Measurements from ENCODE around the gene ENTHD1. TPM values are rescaled to one million over a fixed set of nuclear protein-coding genes. Genes with fewer than 3 reads are reported as not detected.
"Not testable (repeated sequence)": the region's sequence is repeated elsewhere in the genome, so short reads cannot be mapped to it uniquely, and the experiment has no call there.

Gene ENTHD1
- total RNA-seq, 2 experiments from 2014 or later, result 0.34 TPM

GRCh38 chr22:39856588-39856987 is 37.0 kb downstream of the ENTHD1 start:
- H3K27me3 Mint-ChIP-seq, result peaks cover 3% of the 10 kb centered on the region
- H3K9me3 Mint-ChIP-seq, result no peaks in the 10 kb centered on the region
- ChIA-PET CTCF (interaction anchor here (0.9 to 1.4 kb wide), 3 partner anchors 14 to 51 kb away, joined by 3 read pairs; no protein-coding TSS in a partner anchor), POLR2A (no interaction called here)
- H3K4me3 Mint-ChIP-seq, result no peak overlapping the region
- TF ChIP-seq CTCF (IDR thresholded peaks at IDR 0.05), result no peak
- DNase-seq (no peak), ATAC-seq (no peak)
- intact Hi-C loops (cut with micrococcal nuclease), result no loop called here
- H3K4me1 Mint-ChIP-seq (ENCODE audit: low read depth), result peaks cover 13% of the 10 kb centered on the region
- H3K27ac Mint-ChIP-seq, result no peak overlapping the region
- H3K36me3 Mint-ChIP-seq (ENCODE audit: low read depth), result no peaks in the 10 kb centered on the region

GRCh38 chr22:39852799-39853198 is 40.8 kb downstream of the ENTHD1 start:
- no peak overlapping the region for H3K4me3 Mint-ChIP-seq

GRCh38 chr22:39851606-39852315 is 41.8 kb downstream of the ENTHD1 start:
- no peaks in the 10 kb centered on the region for H3K9me3 Mint-ChIP-seq
- TF ChIP-seq CTCF (IDR thresholded peaks at IDR 0.05), result no peak
- no peak for ATAC-seq
- no peaks in the 10 kb centered on the region for H3K36me3 Mint-ChIP-seq (ENCODE audit: low read depth)
- POLR2A ChIA-PET, result no interaction called here
- DNase-seq, result no peak
- intact Hi-C loops (cut with micrococcal nuclease), result no loop called here
- CTCF ChIA-PET, result no interaction called here
- H3K4me3 Mint-ChIP-seq, result no peak overlapping the region
- no peak overlapping the region for H3K27ac Mint-ChIP-seq
- no peaks in the 10 kb centered on the region for H3K4me1 Mint-ChIP-seq (ENCODE audit: low read depth)
- peaks cover 3% of the 10 kb centered on the region for H3K27me3 Mint-ChIP-seq

More at GRCh38 chr22:39852799-39853198, 40.8 kb downstream of the ENTHD1 start:
- no peak for ATAC-seq
- Mint-ChIP-seq H3K4me1 (ENCODE audit: low read depth) (no peaks in the 10 kb centered on the region), H3K9me3 (no peaks in the 10 kb centered on the region), H3K27ac (no peak overlapping the region), H3K36me3 (ENCODE audit: low read depth) (no peaks in the 10 kb centered on the region), H3K27me3 (peaks cover 3% of the 10 kb centered on the region)
- POLR2A ChIA-PET, result no interaction called here
- CTCF ChIA-PET, result no interaction called here
- intact Hi-C loops (cut with micrococcal nuclease), result no loop called here
- no peak for TF ChIP-seq CTCF (IDR thresholded peaks at IDR 0.05)
- DNase-seq, result no peak

GRCh38 chr22:39847477-39847876 is 46.1 kb downstream of the ENTHD1 start:
- POLR2A ChIA-PET, result no interaction called here
- CTCF ChIA-PET, result interaction anchor here (0.6 kb wide), 1 partner anchor 507 kb away, joined by 3 read pairs; no protein-coding TSS in a partner anchor
- ATAC-seq (no peak), DNase-seq (no peak)
- intact Hi-C loops (cut with micrococcal nuclease), result no loop called here
- no peaks in the 10 kb centered on the region for H3K36me3 Mint-ChIP-seq (ENCODE audit: low read depth)
- H3K9me3 Mint-ChIP-seq, result no peaks in the 10 kb centered on the region
- H3K4me3 Mint-ChIP-seq, result no peak overlapping the region
- no peaks in the 10 kb centered on the region for H3K27me3 Mint-ChIP-seq
- H3K4me1 Mint-ChIP-seq (ENCODE audit: low read depth), result no peaks in the 10 kb centered on the region
- no peak for TF ChIP-seq CTCF (IDR thresholded peaks at IDR 0.05)
- no peak overlapping the region for H3K27ac Mint-ChIP-seq

GRCh38 chr22:39846539-39846938 is 47.0 kb downstream of the ENTHD1 start:
- H3K27ac Mint-ChIP-seq; ATAC-seq; POLR2A ChIA-PET; H3K4me1 Mint-ChIP-seq (ENCODE audit: low read depth); H3K27me3 Mint-ChIP-seq; H3K36me3 Mint-ChIP-seq (ENCODE audit: low read depth); intact Hi-C loops (cut with micrococcal nuclease); H3K4me3 Mint-ChIP-seq; DNase-seq; H3K9me3 Mint-ChIP-seq: not testable (repeated sequence)
- CTCF ChIA-PET, result interaction anchor here (0.7 kb wide), 1 partner anchor 12 kb away, joined by 3 read pairs; no protein-coding TSS in a partner anchor
